ENCODE data around the gene AQP7.

- no peak for TF ChIP-seq CTCF (IDR thresholded peaks at IDR 0.05; ENCODE audit: insufficient read depth, low read length, poor library complexity, severe bottlenecking)
- no peak for TF ChIP-seq EZH2phosphoT487 (conservative IDR thresholded peaks at IDR 0.05; ENCODE audit: low read length)
Observed at GRCh38 chr9:33425128-33425533, 22.8 kb upstream of the AQP7 start.

Measured in SU-DHL-6 (cell line).